D721Med (cell line): ENCODE data around the gene TUBA4B.

Source experiments
- DNase-seq: peaks from one replicate; pipeline ENCODE4 v3.0.0; 2011; ENCODE audit warnings: low spot score; ENCODE audit not compliant: insufficient read length
- FAIRE-seq: peaks from 2 replicates; lab custom pipeline; 2011; peaks lifted over from hg19 to GRCh38; lab: Jason Lieb, UNC
- CTCF ChIP-seq: IDR thresholded peaks from 2 replicates; pipeline ENCODE4 v1.5.1; 2012; ENCODE audit warnings: mild to moderate bottlenecking, control low read depth; ENCODE audit not compliant: insufficient read depth; ENCODE audit errors: missing control alignments

Gene TUBA4B

GRCh38 chr2:219290381-219291171, 37.5 kb downstream of the TUBA4B start:
- no peak for FAIRE-seq
- TF ChIP-seq CTCF = no peak
- DNase-seq = no peak

GRCh38 chr2:219291394-219291793, 38.4 kb downstream of the TUBA4B start:
- DNase-seq (no peak), FAIRE-seq (no peak)
- no peak for TF ChIP-seq CTCF

- no peak for TF ChIP-seq CTCF
- FAIRE-seq (no peak), DNase-seq (no peak)
These were observed 39.0 kb downstream of the TUBA4B start for GRCh38 chr2:219291910-219292490.

- DNase-seq (no peak), FAIRE-seq (no peak)
- no peak for TF ChIP-seq CTCF
These were observed 39.6 kb downstream of the TUBA4B start for GRCh38 chr2:219292616-219293015.

GRCh38 chr2:219293736-219294231, 40.7 kb downstream of the TUBA4B start:
- TF ChIP-seq CTCF = no peak
- no peak for FAIRE-seq
- DNase-seq = no peak

GRCh38 chr2:219294356-219295351, 41.6 kb downstream of the TUBA4B start:
- DNase-seq (peak; percentile 99), FAIRE-seq (no peak)

More at GRCh38 chr2:219294356-219295351, 41.6 kb downstream of the TUBA4B start:
- peak; percentile 87 for TF ChIP-seq CTCF
